HG03280 (cell line): ENCODE measurements around the gene SLC7A14.

Experiments used
- ATAC-seq: cut with Tn5 transposase; IDR thresholded peaks from one replicate; pipeline ENCODE4 v1.9.1; 2021; ENCODE audit warnings: mild to moderate bottlenecking, moderate library complexity; ENCODE audit not compliant: unreplicated experiment

The SLC7A14 gene

GRCh38 chr3:170499562-170500156 is 86.2 kb downstream of the SLC7A14 start:
- no peak for ATAC-seq

GRCh38 chr3:170497207-170498095 is 88.4 kb downstream of the SLC7A14 start:
- ATAC-seq: no peak

GRCh38 chr3:170496868-170497140 is 89.1 kb downstream of the SLC7A14 start:
- ATAC-seq: no peak

- no peak for ATAC-seq
Observed at GRCh38 chr3:170496026-170496867, 89.6 kb downstream of the SLC7A14 start.

GRCh38 chr3:170494766-170495165 is 91.1 kb downstream of the SLC7A14 start:
- ATAC-seq: no peak

GRCh38 chr3:170493712-170494182 is 92.1 kb downstream of the SLC7A14 start:
- ATAC-seq: no peak

- ATAC-seq: no peak
Observed at GRCh38 chr3:170491901-170492300, 94.0 kb downstream of the SLC7A14 start.

- no peak for ATAC-seq
Observed at GRCh38 chr3:170490828-170491560, 94.9 kb downstream of the SLC7A14 start.

GRCh38 chr3:170488802-170489201 is 97.1 kb downstream of the SLC7A14 start:
- no peak for ATAC-seq

GRCh38 chr3:170487031-170487430 is 98.8 kb downstream of the SLC7A14 start:
- ATAC-seq: no peak

GRCh38 chr3:170486398-170486797 is 99.5 kb downstream of the SLC7A14 start:
- no peak for ATAC-seq

GRCh38 chr3:170485696-170486095 is 100.2 kb downstream of the SLC7A14 start:
- ATAC-seq: no peak

GRCh38 chr3:170485294-170485693 is 100.6 kb downstream of the SLC7A14 start:
- no peak for ATAC-seq

GRCh38 chr3:170484869-170485268 is 101.0 kb downstream of the SLC7A14 start:
- ATAC-seq: no peak

GRCh38 chr3:170483485-170484262 is 102.2 kb downstream of the SLC7A14 start:
- ATAC-seq: no peak

- ATAC-seq: no peak
Observed at GRCh38 chr3:170482199-170482598, 103.7 kb downstream of the SLC7A14 start.

GRCh38 chr3:170480111-170480510 is 105.8 kb downstream of the SLC7A14 start:
- ATAC-seq: no peak

GRCh38 chr3:170477395-170477794 is 108.5 kb downstream of the SLC7A14 start:
- ATAC-seq: no peak

GRCh38 chr3:170476291-170476690 is 109.6 kb downstream of the SLC7A14 start:
- no peak for ATAC-seq

GRCh38 chr3:170475092-170475685 is 110.7 kb downstream of the SLC7A14 start:
- ATAC-seq: no peak
